ENCODE results near the gene BABAM2. TPM values are rescaled to one million over a fixed set of nuclear protein-coding genes. Genes with fewer than 3 reads are reported as not detected.

Gene BABAM2
- total RNA-seq, 1 donor from 2014 or later = 33.9 TPM

- Mint-ChIP-seq H3K27me3 (ENCODE audit: low read depth) (no peaks in the 10 kb centered on the region), H3K36me3 (ENCODE audit: low read depth) (no peaks in the 10 kb centered on the region), H3K27ac (ENCODE audit: unreplicated experiment) (no peak overlapping the region), H3K4me1 (ENCODE audit: low read depth) (peaks cover 50% of the 10 kb centered on the region), H3K9me3 (ENCODE audit: low read depth) (no peaks in the 10 kb centered on the region), H3K4me3 (ENCODE audit: unreplicated experiment) (no peak overlapping the region)
- no peak for DNase-seq (ENCODE audit: low spot score)
- no peak for TF ChIP-seq CTCF (IDR thresholded peaks at IDR 0.05)
Measured at GRCh38 chr2:28296243-28296642, 405.7 kb downstream of the BABAM2 start.

GRCh38 chr2:28296904-28297303 lies 406.4 kb downstream of the BABAM2 start:
- no peaks in the 10 kb centered on the region for H3K36me3 Mint-ChIP-seq (ENCODE audit: low read depth)
- H3K4me3 Mint-ChIP-seq (ENCODE audit: unreplicated experiment) = no peak overlapping the region
- no peaks in the 10 kb centered on the region for H3K9me3 Mint-ChIP-seq (ENCODE audit: low read depth)
- H3K27ac Mint-ChIP-seq (ENCODE audit: unreplicated experiment) = no peak overlapping the region
- DNase-seq (ENCODE audit: low spot score) = no peak
- peaks cover 53% of the 10 kb centered on the region for H3K4me1 Mint-ChIP-seq (ENCODE audit: low read depth)
- TF ChIP-seq CTCF (IDR thresholded peaks at IDR 0.05) = no peak
- H3K27me3 Mint-ChIP-seq (ENCODE audit: low read depth) = no peaks in the 10 kb centered on the region

- no peak for DNase-seq (ENCODE audit: low spot score)
- Mint-ChIP-seq H3K36me3 (ENCODE audit: low read depth) (no peaks in the 10 kb centered on the region), H3K4me1 (ENCODE audit: low read depth) (peaks cover 48% of the 10 kb centered on the region), H3K9me3 (ENCODE audit: low read depth) (no peaks in the 10 kb centered on the region), H3K27me3 (ENCODE audit: low read depth) (no peaks in the 10 kb centered on the region), H3K4me3 (ENCODE audit: unreplicated experiment) (no peak overlapping the region), H3K27ac (ENCODE audit: unreplicated experiment) (no peak overlapping the region)
- TF ChIP-seq CTCF (IDR thresholded peaks at IDR 0.05) = no peak
Measured at GRCh38 chr2:28297531-28297930, 407.0 kb downstream of the BABAM2 start.

GRCh38 chr2:28298406-28298805 lies 407.9 kb downstream of the BABAM2 start:
- peaks cover 45% of the 10 kb centered on the region for H3K4me1 Mint-ChIP-seq (ENCODE audit: low read depth)
- H3K27ac Mint-ChIP-seq (ENCODE audit: unreplicated experiment) = no peak overlapping the region
- TF ChIP-seq CTCF (IDR thresholded peaks at IDR 0.05) = no peak
- no peak overlapping the region for H3K4me3 Mint-ChIP-seq (ENCODE audit: unreplicated experiment)
- H3K9me3 Mint-ChIP-seq (ENCODE audit: low read depth) = no peaks in the 10 kb centered on the region
- H3K27me3 Mint-ChIP-seq (ENCODE audit: low read depth) = no peaks in the 10 kb centered on the region
- no peak for DNase-seq (ENCODE audit: low spot score)
- no peaks in the 10 kb centered on the region for H3K36me3 Mint-ChIP-seq (ENCODE audit: low read depth)

- no peak for TF ChIP-seq CTCF (IDR thresholded peaks at IDR 0.05)
- peaks cover 6% of the 10 kb centered on the region for H3K9me3 Mint-ChIP-seq (ENCODE audit: low read depth)
- H3K27ac Mint-ChIP-seq (ENCODE audit: unreplicated experiment) = peak overlapping the region; percentile 87
- H3K4me3 Mint-ChIP-seq (ENCODE audit: unreplicated experiment) = peak overlapping the region; percentile 38
- no peaks in the 10 kb centered on the region for H3K27me3 Mint-ChIP-seq (ENCODE audit: low read depth)
- peaks cover 5% of the 10 kb centered on the region for H3K36me3 Mint-ChIP-seq (ENCODE audit: low read depth)
- H3K4me1 Mint-ChIP-seq (ENCODE audit: low read depth) = peaks cover 27% of the 10 kb centered on the region
- no peak for DNase-seq (ENCODE audit: low spot score)
Measured at GRCh38 chr2:28300485-28301341, 410.2 kb downstream of the BABAM2 start.
